Activated CD4-positive, alpha-beta T cell treated with anti-CD3 and anti-CD28 coated beads for 48 hours (primary cell): ENCODE results near the gene CCDC74B.
"Not testable (repeated sequence)": the region's sequence is repeated elsewhere in the genome, so short reads cannot be mapped to it uniquely, and the experiment has no call there.

Experiments used
- DNase-seq: peaks from one replicate; pipeline ENCODE4 v3.0.0-alpha.2; 2020

The CCDC74B gene

GRCh38 chr2:130145006-130145414, at the start of gene CCDC74B:
CCDC74B (minus strand) TSS chr2:130145112; CDS start chr2:130144996, 116 bp downstream.
- peak; percentile 69 for DNase-seq

DNA sequence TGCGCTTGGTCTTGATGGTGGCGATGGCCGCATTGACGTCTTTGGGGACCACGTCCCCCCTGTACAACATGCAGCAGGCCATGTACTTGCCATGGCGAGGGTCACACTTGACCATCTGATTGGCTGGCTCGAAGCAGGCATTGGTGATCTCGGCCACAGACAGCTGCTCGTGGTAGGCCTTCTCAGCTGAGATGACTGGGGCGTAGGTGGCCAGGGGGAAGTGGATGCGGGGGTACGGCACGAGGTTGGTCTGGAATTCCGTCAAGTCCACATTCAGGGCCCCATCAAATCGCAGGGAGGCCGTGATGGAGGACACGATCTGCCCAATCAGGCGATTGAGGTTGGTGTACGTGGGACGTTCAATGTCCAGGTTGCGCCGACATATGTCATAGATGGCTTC, 48.9 kb upstream of the CCDC74B start:
- not testable (repeated sequence) for DNase-seq

DNA sequence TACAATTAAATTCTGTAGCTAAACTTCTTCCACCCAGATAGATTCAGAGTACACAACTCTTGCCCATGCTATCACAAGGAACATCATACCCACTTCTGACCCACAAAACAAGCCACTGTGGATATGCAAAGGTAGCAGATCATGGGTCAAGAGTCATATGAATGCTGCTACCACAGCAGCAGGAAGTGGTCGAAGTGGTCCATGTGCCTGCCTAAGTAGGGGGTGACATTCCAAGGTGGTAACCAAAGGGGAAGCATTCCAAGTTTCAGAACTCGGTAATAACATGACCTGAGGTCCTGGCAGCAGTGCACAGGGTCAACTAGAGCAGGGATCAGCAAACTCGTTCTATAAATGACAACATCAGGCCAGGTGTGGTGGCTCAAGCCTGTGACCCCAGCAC, 47.5 kb upstream of the CCDC74B start:
- DNase-seq, result not testable (repeated sequence)

GRCh38 chr2:130191319-130191718, 46.4 kb upstream of the CCDC74B start:
- DNase-seq, result not testable (repeated sequence)

GRCh38 chr2:130190237-130190636, 45.3 kb upstream of the CCDC74B start:
- DNase-seq, result no peak

DNA sequence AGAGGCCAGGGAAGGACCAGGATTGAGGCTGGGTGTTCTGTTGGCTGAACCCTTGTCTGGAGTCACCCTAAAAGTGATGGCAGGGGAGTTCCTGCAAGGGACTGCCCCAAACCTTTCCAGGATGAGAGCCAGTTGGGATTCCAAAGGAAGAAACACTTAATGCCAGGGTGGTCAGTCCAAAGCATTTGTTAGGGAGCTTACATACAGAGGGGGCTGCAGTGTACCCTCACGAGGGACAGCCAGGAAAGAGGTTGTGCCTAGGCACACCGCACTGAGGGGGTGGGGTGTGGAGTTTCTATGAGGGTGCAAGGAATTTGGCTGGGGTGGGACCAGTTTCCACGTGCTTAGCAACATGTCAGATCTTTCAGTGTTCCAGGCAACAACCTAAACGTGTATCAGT, 44.0 kb upstream of the CCDC74B start:
- not testable (repeated sequence) for DNase-seq

DNA sequence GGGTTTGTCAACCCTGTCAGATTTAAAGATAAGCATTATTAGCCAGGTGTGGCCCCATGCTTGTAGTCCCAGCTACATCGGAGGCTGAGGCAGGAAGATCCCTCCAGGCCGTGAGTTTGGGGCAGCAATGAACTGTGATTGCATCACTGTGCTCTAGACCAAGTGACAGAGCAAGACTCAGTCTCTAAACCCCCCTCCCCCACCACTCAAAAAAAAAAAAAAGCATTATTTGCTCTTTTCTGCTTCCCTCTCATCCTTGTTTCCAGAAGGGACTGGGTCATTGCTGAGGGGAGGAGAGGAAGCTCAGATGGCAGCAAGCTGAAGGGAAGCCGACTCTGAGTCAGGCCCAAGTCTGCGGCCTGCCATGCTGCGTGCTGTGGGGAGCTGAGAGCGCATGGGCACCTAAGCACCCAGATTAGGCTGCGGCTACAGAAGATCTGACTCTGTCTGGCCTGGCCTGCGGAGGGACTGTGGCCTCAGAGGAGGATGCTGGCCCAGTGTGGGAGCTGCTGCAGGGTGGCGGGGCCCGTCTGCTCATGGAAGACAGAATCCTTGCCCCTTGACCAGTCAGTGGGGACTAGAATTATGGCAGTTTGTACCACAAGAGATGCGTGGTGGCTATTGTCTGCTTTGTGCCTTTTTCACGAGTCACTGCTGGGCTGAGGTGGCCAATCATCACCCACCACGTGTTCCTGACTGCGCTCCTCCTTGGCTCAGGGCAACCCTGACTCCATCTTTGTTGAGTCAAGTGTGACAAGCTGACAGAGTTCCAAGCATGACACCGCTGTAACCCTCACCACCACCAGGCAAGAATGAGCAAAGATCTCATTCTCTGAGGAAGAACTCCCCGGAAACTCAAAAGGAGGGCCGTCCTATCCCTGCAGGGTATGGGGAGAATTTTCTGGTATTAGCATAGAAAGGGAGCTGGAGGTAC, 43.2 kb upstream of the CCDC74B start:
- not testable (repeated sequence) for DNase-seq

DNA sequence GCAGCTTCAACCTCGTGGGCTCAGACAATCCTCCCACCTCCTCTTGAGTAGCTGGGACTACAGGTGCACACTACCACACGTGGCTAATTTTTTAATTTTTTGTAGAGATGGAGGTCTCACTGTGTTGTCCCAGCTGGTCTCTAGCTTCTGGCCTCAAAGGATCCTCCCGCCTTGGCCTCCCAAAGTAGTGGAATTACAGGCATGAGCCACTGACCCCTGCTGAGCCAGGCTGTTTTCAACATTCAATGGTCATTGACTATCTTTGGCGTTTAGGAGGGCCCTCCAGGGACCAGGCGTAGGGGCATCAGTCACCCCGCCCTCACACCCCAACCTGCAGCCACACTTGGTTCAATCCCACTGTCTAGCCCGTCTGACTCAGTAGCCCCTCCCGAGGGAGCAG, 42.4 kb upstream of the CCDC74B start:
- no peak for DNase-seq

DNA sequence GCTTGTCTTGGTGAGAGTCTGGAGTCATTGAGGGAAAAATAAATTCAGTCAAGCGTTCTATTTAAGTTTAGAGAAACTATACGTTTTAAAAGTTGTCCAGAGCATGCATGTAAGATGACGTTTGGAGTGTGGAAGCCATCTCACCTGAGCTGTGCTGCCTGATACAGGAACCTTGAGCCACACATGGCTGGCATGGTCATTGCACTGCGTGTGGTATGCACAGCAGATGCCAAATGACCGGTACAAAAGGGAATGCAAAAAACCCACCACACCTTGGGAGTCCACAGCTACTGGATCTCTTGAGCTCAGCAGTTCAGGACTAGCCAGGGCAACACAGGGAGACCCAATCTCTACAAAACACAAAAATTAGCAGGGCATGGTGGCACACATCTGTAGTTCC, 41.5 kb upstream of the CCDC74B start:
- no peak for DNase-seq

GRCh38 chr2:130185896-130186295, 41.0 kb upstream of the CCDC74B start:
- DNase-seq, result no peak

GRCh38 chr2:130185436-130185835, 40.5 kb upstream of the CCDC74B start:
- no peak for DNase-seq

GRCh38 chr2:130183512-130184373, 38.8 kb upstream of the CCDC74B start:
- no peak for DNase-seq

DNA sequence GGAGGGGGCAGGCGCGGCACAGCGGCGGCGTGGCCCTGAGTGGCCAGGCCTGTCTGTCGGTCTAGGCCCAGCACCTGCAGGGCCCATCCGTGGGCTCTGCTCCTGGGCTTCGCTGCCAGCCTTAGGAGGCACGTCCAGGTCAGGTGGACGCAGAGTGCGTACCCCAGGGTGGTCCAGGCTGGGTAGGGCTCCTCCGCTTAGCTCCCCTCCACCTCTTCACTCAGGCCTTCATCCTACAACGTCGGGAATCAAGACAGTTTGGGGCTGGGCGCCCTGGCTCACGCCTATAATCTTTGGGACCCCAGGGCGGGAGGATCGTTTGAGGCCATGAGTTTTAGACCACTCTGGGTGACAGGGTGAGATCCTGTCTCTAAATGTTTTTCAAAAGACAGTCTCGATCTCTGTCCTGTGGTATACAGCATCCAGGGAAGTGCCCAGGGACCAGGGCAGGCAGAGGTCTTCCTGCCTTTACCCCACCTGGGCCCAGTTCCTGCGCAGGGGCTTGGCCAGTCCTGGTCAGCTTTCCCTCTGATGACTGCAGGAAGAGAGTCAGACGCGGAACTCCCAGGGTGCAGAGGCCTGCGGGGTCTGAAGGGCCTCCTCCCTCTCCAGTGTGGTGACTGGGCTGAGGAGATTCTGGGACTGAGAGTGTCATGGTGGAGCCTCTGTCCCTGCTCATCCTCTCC, 38.1 kb upstream of the CCDC74B start:
- DNase-seq, result not testable (repeated sequence)

DNA sequence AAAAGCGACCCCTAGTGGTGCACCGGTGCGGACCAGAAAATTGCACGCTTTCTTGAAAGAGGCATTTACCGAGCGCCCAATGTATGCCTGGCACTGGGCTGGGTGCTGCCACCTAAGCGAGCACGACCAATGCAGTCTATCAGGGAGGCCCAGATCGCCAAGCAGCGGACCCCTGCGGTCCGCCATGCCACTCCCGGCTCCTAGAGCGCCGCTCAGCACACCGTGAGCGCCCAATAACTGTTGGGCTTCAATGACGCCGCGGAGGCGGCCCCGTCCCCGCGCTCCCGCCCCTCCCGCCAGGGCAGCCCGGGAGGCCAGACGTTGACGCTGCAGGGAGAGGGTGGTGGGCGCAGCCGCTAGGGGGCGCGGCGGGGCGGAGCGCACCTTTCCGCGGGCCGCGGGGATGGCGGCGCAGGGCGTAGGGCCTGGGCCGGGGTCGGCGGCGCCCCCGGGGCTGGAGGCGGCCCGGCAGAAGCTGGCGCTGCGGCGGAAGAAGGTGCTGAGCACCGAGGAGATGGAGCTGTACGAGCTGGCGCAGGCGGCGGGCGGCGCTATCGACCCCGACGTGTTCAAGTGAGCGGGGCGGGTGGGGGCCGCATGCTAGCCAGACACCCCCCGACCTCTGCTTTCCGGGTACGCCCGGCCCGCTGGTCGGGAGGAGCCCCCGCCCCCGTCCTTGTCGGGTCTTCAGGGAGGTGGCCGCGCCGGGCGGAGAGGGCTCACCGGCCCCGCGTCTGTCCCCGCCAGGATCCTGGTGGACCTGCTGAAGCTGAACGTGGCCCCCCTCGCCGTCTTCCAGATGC, 37.2 kb upstream of the CCDC74B start, which contains the start of gene MZT2B:
TSS of gene MZT2B (plus strand) at position 383 of the 803 bp plus-strand sequence. CDS start at position 404, 21 bp downstream.
- peak; percentile 93 for DNase-seq

DNA sequence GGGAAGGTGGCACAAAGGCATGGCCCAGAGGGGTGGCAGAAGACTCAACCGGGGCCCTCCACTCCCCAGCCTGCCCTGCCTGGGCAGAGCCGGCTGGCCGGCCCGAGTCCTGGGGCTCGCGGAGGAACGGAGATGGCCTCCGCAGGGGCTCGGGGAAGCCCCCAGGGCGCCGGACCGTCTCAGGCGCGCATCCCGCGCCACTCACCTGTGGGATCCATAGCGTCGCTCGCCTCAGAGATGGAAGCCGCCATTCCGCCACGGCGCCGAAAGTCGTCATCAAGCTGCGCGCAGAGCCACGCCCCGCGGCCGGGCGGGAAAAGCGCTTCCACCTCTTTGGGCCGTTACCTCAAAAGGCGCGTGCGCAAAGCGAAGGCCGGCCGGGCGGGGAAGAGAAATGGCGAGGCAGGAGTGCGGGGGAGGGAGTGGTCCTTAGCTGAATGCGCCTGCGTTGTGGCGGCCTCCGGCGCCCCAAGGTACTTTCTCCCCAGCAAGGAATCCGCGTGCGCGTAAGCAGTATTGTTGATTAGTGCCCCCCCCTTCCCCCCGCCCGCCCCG, 36.5 kb upstream of the CCDC74B start, which contains the start of gene SMPD4:
TSS of gene SMPD4 (minus strand) at position 278 of the 555 bp plus-strand sequence. CDS start 5,010 bp downstream, outside the sequence.
- peak; percentile 98 for DNase-seq

DNA sequence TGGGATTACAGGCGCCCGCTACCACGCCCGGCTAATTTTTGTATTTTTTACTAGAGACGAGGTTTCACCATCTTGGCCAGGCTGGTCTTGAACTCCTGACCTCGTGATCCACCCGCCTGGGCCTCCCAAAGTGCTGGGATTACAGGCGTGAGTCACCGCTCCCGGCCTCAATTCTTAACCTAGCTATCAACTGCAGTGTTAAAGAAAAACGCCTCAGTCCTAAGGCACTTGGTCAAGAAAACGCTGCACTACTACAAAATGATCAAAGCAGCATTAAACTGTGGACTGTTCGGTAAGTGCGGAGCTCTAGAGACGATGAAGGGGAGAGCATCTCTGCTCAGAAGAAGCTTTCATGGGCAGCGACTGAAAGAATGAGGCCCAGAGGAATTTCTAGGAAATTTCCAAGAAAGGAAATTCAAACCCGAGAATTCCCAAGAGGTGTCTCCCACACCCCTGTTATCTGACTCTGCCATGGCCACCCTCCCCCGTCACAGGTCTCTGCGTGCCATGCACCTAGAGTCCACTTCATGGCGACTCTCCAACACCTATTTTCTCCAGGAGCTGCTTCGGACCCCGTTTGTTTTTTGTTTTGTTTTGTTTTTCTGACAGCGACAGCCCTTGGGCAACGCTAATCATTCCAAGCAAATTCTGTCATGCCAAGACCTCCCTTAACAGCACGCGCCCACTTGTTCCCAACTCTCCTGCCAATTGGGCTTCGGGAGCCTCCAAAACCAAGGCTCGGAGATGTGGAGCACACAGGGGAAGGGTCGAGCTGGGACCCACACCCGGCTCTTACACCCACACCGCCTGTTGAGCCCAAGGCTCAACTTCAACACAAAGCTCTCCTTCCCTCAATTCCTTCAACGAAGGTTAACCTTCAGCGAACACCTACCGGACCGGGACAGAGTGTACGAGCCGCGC, 35.8 kb upstream of the CCDC74B start:
- not testable (repeated sequence) for DNase-seq

- not testable (repeated sequence) for DNase-seq
Measured at GRCh38 chr2:130174866-130175265, 30.0 kb upstream of the CCDC74B start.

GRCh38 chr2:130169896-130170295, 25.0 kb upstream of the CCDC74B start:
- DNase-seq, result no peak

GRCh38 chr2:130169163-130169562, 24.3 kb upstream of the CCDC74B start:
- not testable (repeated sequence) for DNase-seq

DNA sequence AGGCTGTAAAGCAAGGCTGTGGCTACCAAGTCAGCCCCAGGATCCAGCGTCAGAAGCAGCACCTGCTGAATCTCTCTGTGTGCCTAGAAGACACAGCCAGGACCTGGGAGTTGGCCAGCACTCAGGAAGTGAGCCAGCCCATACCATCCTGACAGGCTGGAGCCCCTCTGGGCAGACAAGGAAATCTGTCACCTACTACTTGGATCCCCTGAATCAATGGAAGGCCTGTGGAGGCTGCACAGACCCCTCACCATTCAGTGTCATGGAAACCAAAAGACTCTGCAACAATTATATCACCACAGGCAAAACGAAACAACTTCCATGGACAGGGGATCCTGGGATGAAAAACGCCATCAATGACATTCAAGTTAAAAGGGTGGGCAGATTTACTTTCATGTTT, 21.7 kb upstream of the CCDC74B start:
- not testable (repeated sequence) for DNase-seq
